GM12878 (cell line): ENCODE data around the gene ZKSCAN1. TPM values are rescaled to one million over a fixed set of nuclear protein-coding genes. Genes with fewer than 3 reads are reported as not detected.

Source experiments
- ATAC-seq: fragments of 200-7000 bp; cut with Tn5 transposase; 3 replicates; pipeline ENCODE4 v1.9.1; 2020; ENCODE audit warnings: mild to moderate bottlenecking, moderate library complexity
- BruUV-seq: library from RNA; stranded (reverse); fragments of 400-500 nt; replicated peaks from 2 replicates; lab custom pipeline; 2021; lab: Mats Ljungman, UMichigan
- CTCF ChIA-PET: fragments of 300-600 bp; sonication (Branson Sonifier 250); formaldehyde crosslinking; extraction: SDS; loops from one replicate; lab custom pipeline; 2021; ENCODE audit warnings: inconsistent platforms; lab: Yijun Ruan, JAX
- POLR2A ChIA-PET: fragments of 350-600 bp; formaldehyde crosslinking; extraction: SDS; loops from one replicate; lab custom pipeline; 2021; ENCODE audit warnings: inconsistent platforms; lab: Charles Lee
- RAD21 ChIA-PET: fragments of 300-600 bp; sonication (Branson Sonifier 250); formaldehyde crosslinking; loops from one replicate; lab custom pipeline; 2023; ENCODE audit warnings: antibody characterized with exemption; ENCODE audit not compliant: unreplicated experiment; lab: Charles Lee
- SMC1A ChIA-PET: fragments of 300-600 bp; sonication (Branson Sonifier 250); formaldehyde crosslinking; loops from one replicate; lab custom pipeline; 2023; ENCODE audit not compliant: unreplicated experiment, uncharacterized antibody; lab: Charles Lee
- DNase-seq: peaks from one replicate; pipeline ENCODE4 v3.0.0-alpha.2; 2011; ENCODE audit warnings: low read depth, low spot score
- FAIRE-seq: peaks from 3 replicates; lab custom pipeline; 2011; peaks lifted over from hg19 to GRCh38; lab: Jason Lieb, UNC
- H2AFZ ChIP-seq: 2 replicates; pipeline ENCODE4 v1.6.0; 2011; ENCODE audit warnings: low read depth, low read length, control low read depth; ENCODE audit not compliant: control insufficient read depth
- H3K27ac ChIP-seq: 2 replicates; pipeline ENCODE4 v1.5.1; 2011; ENCODE audit warnings: control low read depth; ENCODE audit not compliant: control insufficient read depth, insufficient read depth
- H3K27me3 ChIP-seq, 2 experiments: replicated peaks in 1 of 2; 2 replicates each; pipeline versions ENCODE4 v1.6.0 to v1.6.1; 2011; ENCODE audit warnings: low read length in 1 of 2; ENCODE audit not compliant: control insufficient read depth in 2 of 2, insufficient read depth in 2 of 2
- H3K36me3 ChIP-seq, 2 experiments: 2 replicates each; pipeline ENCODE4 v1.5.1; 2011; ENCODE audit warnings: low read length in 1 of 2; ENCODE audit not compliant: control insufficient read depth in 2 of 2, insufficient read depth in 2 of 2
- H3K4me1 ChIP-seq: 2 replicates; pipeline ENCODE4 v1.6.1; 2011; ENCODE audit warnings: mild to moderate bottlenecking, low read length, moderate library complexity, mixed read lengths; ENCODE audit not compliant: control insufficient read depth, insufficient read depth
- H3K4me2 ChIP-seq: 2 replicates; pipeline ENCODE4 v1.6.0; 2011; ENCODE audit warnings: control low read depth; ENCODE audit not compliant: control insufficient read depth, insufficient read depth
- H3K4me3 ChIP-seq: fragments of 200-600 bp; sonication (generic); 2 replicates; pipeline ENCODE4 v1.5.1; 2016
- H3K79me2 ChIP-seq: 2 replicates; pipeline ENCODE4 v1.6.0; 2011; ENCODE audit warnings: low read length; ENCODE audit not compliant: control insufficient read depth, insufficient read depth
- H3K9ac ChIP-seq: 2 replicates; pipeline ENCODE4 v1.8.0; 2011; ENCODE audit warnings: low read length, control low read depth, mixed read lengths; ENCODE audit not compliant: control insufficient read depth, insufficient read depth
- H3K9me3 ChIP-seq: replicated peaks from 3 replicates; pipeline ENCODE4 v1.5.1; 2011; ENCODE audit warnings: mild to moderate bottlenecking, low read length; ENCODE audit not compliant: control insufficient read depth, insufficient read depth
- H4K20me1 ChIP-seq: 2 replicates; pipeline ENCODE4 v1.6.0; 2011; ENCODE audit not compliant: control insufficient read depth, insufficient read depth
- ATF7 ChIP-seq: fragments of 450-650 bp; IDR thresholded peaks from 2 replicates; pipeline ENCODE4 v1.6.1; 2016; ENCODE audit warnings: low read depth, mild to moderate bottlenecking
- CTCF ChIP-seq, 3 experiments: IDR thresholded peaks in 2 of 3; conservative IDR thresholded peaks in 1 of 3; 2 replicates each; pipeline ENCODE4 v1.5.1; 2011; ENCODE audit warnings: low read depth in 3 of 3, low read length in 3 of 3, mild to moderate bottlenecking in 3 of 3, control low read depth in 2 of 3, moderate library complexity in 2 of 3, inconsistent platforms in 1 of 3, mixed read lengths in 1 of 3; ENCODE audit not compliant: control insufficient read depth in 2 of 3, insufficient read depth in 1 of 3; ENCODE audit errors: extremely low read depth in 1 of 3
- ELK1 ChIP-seq: IDR thresholded peaks from 2 replicates; pipeline ENCODE4 v1.6.1; 2012; ENCODE audit warnings: low read depth, low read length, improper control_type of control experiment
- IRF4 ChIP-seq: IDR thresholded peaks from 2 replicates; pipeline ENCODE4 v1.6.1; 2011; ENCODE audit warnings: low read depth, low read length
- NR2C2 ChIP-seq: IDR thresholded peaks from 2 replicates; pipeline ENCODE4 v1.6.1; 2011; ENCODE audit warnings: borderline replicate concordance, low read depth; ENCODE audit not compliant: control insufficient read depth, insufficient read length
- RAD21 ChIP-seq: IDR thresholded peaks from 2 replicates; pipeline ENCODE4 v1.6.1; 2011; ENCODE audit warnings: mild to moderate bottlenecking, low read depth, low read length, moderate library complexity; ENCODE audit not compliant: insufficient read depth
- RB1 ChIP-seq: fragments of 450-650 bp; formaldehyde crosslinking; IDR thresholded peaks from 2 replicates; pipeline ENCODE4 v1.6.1; 2017; ENCODE audit warnings: mild to moderate bottlenecking, borderline replicate concordance
- ZBTB11 ChIP-seq: fragments of 450-650 bp; formaldehyde crosslinking; IDR thresholded peaks from 2 replicates; pipeline ENCODE4 v1.5.0; 2022; ENCODE audit warnings: mild to moderate bottlenecking, missing genetic modification characterization
- ZNF592 ChIP-seq: fragments of 450-650 bp; IDR thresholded peaks from 2 replicates; pipeline ENCODE4 v1.6.1; 2017; ENCODE audit warnings: mild to moderate bottlenecking, moderate library complexity
- ZNF622 ChIP-seq: fragments of 450-650 bp; IDR thresholded peaks from 2 replicates; pipeline ENCODE4 v1.6.1; 2017; ENCODE audit warnings: mild to moderate bottlenecking, inconsistent platforms
- WGBS: methylation state at CpG from one replicate; pipeline ENCODE4 v1.1.6; 2016; ENCODE audit warnings: low lambda C conversion rate; ENCODE audit not compliant: insufficient replicate concordance, insufficient coverage; ENCODE audit errors: missing lambda C conversion rate; 5-methylcytosine and 5-hydroxymethylcytosine counted together
- in situ Hi-C: fragments of 300-500 bp; cut with MboI; formaldehyde crosslinking; loops from 9 replicates; pipeline ENCODE4 v1.14.3; 2018; ENCODE audit warnings: mixed read lengths
- intact Hi-C: fragments of 100-400 bp; cut with micrococcal nuclease; formaldehyde crosslinking; loops from one replicate; pipeline ENCODE4 v1.14.2; 2022; ENCODE audit not compliant: unreplicated experiment
- polyA plus RNA-seq, 11 experiments: library from polyadenylated mRNA; depleted of rRNA in 4 of 11; unstranded in 6 of 11; stranded (reverse) in 5 of 11; fragments of >200 nt; fragmentation: Nextera tagmentation in 4 of 11; fragmentation: Illumina TruSeq in 1 of 11; extraction: Ambion mirVana in 4 of 11; extraction: Trizol in 1 of 11; gene quantifications; 1 replicate in 1 of 11; 2 replicates in 10 of 11; pipeline versions ENCODE4 v1.2.1 to v1.2.3, GENCODE V29; 2011 to 2016; ENCODE audit warnings: inconsistent platforms in 2 of 11, missing spikeins in 2 of 11, low read depth in 1 of 11
- total RNA-seq, 4 experiments: library from RNA; depleted of rRNA in 3 of 4; stranded (reverse); fragments of >200 nt in 3 of 4; fragmentation: Illumina TruSeq in 1 of 4; extraction: Trizol in 1 of 4; gene quantifications; 2 replicates each; pipeline versions ENCODE4 v1.2.1 to v1.2.3, GENCODE V29; 2013 to 2021

Gene ZKSCAN1
- total and polyA plus RNA-seq, 10 of the 15 experiments (the other 5 are each of a cell fraction or from before 2014, with no cell fraction given): 3.2 to 34.4 (median 18.1) TPM

- no peak for TF ChIP-seq ZNF592
- TF ChIP-seq RAD21: no peak
- no peak for TF ChIP-seq RB1
- no peak for TF ChIP-seq CTCF (IDR thresholded peaks at IDR 0.05 in 2 of 3, conservative IDR thresholded peaks at IDR 0.05 in 1 of 3; ENCODE audit: control insufficient read depth in 2 of 3, extremely low read depth in 1 of 3, insufficient read depth in 1 of 3, low read depth in 3 of 3, low read length in 3 of 3)
- TF ChIP-seq, all 136 proteins: peak for 0
Measured at GRCh38 chr7:100075418-100075817, 60.0 kb downstream of the ZKSCAN1 start (continued).

- Histone ChIP-seq H3K27me3 (no peaks in the 10 kb centered on the region), H4K20me1 (no peaks in the 10 kb centered on the region), H3K4me1 (no peaks in the 10 kb centered on the region), H3K27ac (no peak overlapping the region), H3K9me3 (peaks cover 12% of the 10 kb centered on the region; the same call in 2 of the 3 replicates), H3K79me2 (peaks cover 41% of the 10 kb centered on the region), H3K9ac (no peak overlapping the region), H2AFZ (no peak overlapping the region), H3K4me3 (no peak overlapping the region), H3K36me3 (peaks cover 15 to 41% of the 10 kb centered on the region in 2 experiments), H3K4me2 (no peak overlapping the region)
- intact Hi-C loops: no loop called here
- 97% methylated on average over 4 of the region's 4 CpGs for WGBS
- DNase-seq (no peak), ATAC-seq (no peak), FAIRE-seq (no peak)
- no TSS peak for BruUV-seq
- in situ Hi-C loops: no loop called here
- ChIA-PET SMC1A (interaction anchor here (1.0 kb wide), 2 partner anchors 12 to 27 kb away, joined by 3 read pairs; no protein-coding TSS in a partner anchor), POLR2A (no interaction called here), CTCF (interaction anchor here (1.4 kb wide), 1 partner anchor 26 kb away, joined by 5 read pairs; no protein-coding TSS in a partner anchor), RAD21 (no interaction called here)
- no peak for TF ChIP-seq ZNF622
- TF ChIP-seq ZBTB11 (CRISPR knock-in tag): no peak
- no peak for TF ChIP-seq ELK1
- TF ChIP-seq NR2C2: no peak
- no peak for TF ChIP-seq IRF4
- no peak for TF ChIP-seq ATF7
Measured at GRCh38 chr7:100077205-100077604, 61.8 kb downstream of the ZKSCAN1 start.
